Measurements from ENCODE around the gene SH2D6. TPM values are rescaled to one million over a fixed set of nuclear protein-coding genes. Genes with fewer than 3 reads are reported as not detected.

The SH2D6 gene
- total and polyA plus RNA-seq, 2 experiments from 2014 or later: 0.31 TPM; not detected in 1

DNA sequence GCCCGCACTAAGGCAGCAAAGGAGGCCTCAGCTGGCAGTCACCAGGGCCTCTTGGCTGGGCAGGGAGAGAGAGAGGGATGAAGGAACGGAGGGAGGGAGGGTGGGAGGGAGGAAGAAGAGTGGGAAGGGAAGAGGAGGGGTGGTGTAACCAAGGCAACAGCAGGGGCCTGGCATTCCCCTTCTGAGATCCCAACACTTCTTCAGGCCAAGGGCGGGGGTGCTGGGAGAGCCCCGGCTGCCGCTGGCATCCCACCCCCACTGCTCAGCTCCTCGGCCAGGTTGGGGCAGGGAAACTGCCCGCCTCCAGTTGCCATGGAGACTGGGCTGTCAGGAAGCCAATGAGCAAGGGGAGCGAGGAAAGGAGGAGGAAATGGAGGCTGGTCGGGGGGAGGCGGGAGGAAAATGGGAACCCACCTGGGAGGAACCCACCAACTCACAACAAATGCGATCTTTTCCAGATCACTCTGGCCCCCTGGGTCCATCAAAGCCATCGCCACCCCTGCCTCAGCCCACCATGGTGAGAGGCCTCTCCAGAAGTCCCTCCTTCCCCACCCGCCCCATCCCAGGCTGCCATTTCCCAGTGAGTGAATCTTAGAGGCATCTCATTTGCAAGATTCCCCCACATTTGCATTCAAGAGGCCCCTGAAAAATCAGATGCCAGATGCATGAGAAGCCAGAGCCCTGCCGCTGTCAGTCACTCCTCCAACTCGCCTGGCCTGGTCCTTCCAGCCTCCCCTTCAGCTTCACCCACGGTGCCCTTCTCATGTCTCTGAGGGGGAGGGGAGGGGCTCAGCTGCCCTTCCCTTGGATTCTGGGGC lies 12.4 kb downstream of the SH2D6 start:
- no peak overlapping the region for H3K4me3 ChIP-seq

GRCh38 chr2:85431570-85432205 lies 13.2 kb downstream of the SH2D6 start:
- no peaks in the 10 kb centered on the region for H3K36me3 ChIP-seq (ENCODE audit: low read depth)

More for the DNA sequence above, 12.4 kb downstream of the SH2D6 start:
- TF ChIP-seq EZH2 (IDR thresholded peaks at IDR 0.05; ENCODE audit: insufficient read depth, poor library complexity, severe bottlenecking) (no peak), EZH2phosphoT487 (IDR thresholded peaks at IDR 0.05; ENCODE audit: insufficient read depth, low read depth) (no peak)
- Histone ChIP-seq H3K36me3 (ENCODE audit: low read depth) (no peaks in the 10 kb centered on the region), H2AFZ (no peak overlapping the region), H3K27ac (no peak overlapping the region), H3K27me3 (replicated peaks; ENCODE audit: insufficient read depth) (no peaks in the 10 kb centered on the region), H3K9ac (no peak overlapping the region), H3K9me3 (ENCODE audit: low read depth) (no peaks in the 10 kb centered on the region), H3K9me2 (ENCODE audit: insufficient read depth) (no peaks in the 10 kb centered on the region), H3F3A (ENCODE audit: insufficient read depth) (no peaks in the 10 kb centered on the region), H4K20me1 (ENCODE audit: insufficient read depth) (no peaks in the 10 kb centered on the region), H3K79me2 (ENCODE audit: insufficient read depth) (no peaks in the 10 kb centered on the region), H3K4me1 (ENCODE audit: insufficient read depth) (no peaks in the 10 kb centered on the region), H3K4me2 (ENCODE audit: unreplicated experiment) (no peak overlapping the region)
- in situ Hi-C loops (cut with MboI): no loop called here
- 89% methylated on average over 10 to 16 of the region's 16 CpGs for WGBS, 2 experiments (ENCODE audit: low coverage in 1 of 2, low lambda C conversion rate in 2 of 2, missing lambda C conversion rate in 2 of 2)
- DNase-seq: no peak

GRCh38 chr2:85433511-85434089 lies 15.1 kb downstream of the SH2D6 start:
- Histone ChIP-seq H3F3A (ENCODE audit: insufficient read depth) (peaks cover 8% of the 10 kb centered on the region; the same call in 1 of the 2 replicates), H3K27ac (no peak overlapping the region), H3K79me2 (ENCODE audit: insufficient read depth) (no peaks in the 10 kb centered on the region), H3K4me2 (ENCODE audit: unreplicated experiment) (no peak overlapping the region), H3K4me1 (ENCODE audit: insufficient read depth) (peaks cover 9% of the 10 kb centered on the region), H3K9me2 (ENCODE audit: insufficient read depth) (no peaks in the 10 kb centered on the region), H4K20me1 (ENCODE audit: insufficient read depth) (no peaks in the 10 kb centered on the region), H3K9ac (no peak overlapping the region), H3K27me3 (replicated peaks; ENCODE audit: insufficient read depth) (no peaks in the 10 kb centered on the region), H3K9me3 (ENCODE audit: low read depth) (no peaks in the 10 kb centered on the region), H2AFZ (no peak overlapping the region), H3K4me3 (no peak overlapping the region), H3K36me3 (ENCODE audit: low read depth) (no peaks in the 10 kb centered on the region)
- peak; percentile 95 for DNase-seq
- in situ Hi-C loops (cut with MboI): no loop called here
- no peak for TF ChIP-seq EZH2phosphoT487 (IDR thresholded peaks at IDR 0.05; ENCODE audit: insufficient read depth, low read depth)
- TF ChIP-seq EZH2 (IDR thresholded peaks at IDR 0.05; ENCODE audit: insufficient read depth, poor library complexity, severe bottlenecking): no peak
- 23 to 33% methylated on average over 5 to 6 of the region's 6 CpGs for WGBS, 2 experiments (ENCODE audit: low coverage in 1 of 2, low lambda C conversion rate in 2 of 2, missing lambda C conversion rate in 2 of 2)

More at GRCh38 chr2:85431570-85432205, 13.2 kb downstream of the SH2D6 start:
- Histone ChIP-seq H3K9me2 (ENCODE audit: insufficient read depth) (no peaks in the 10 kb centered on the region), H3K4me2 (ENCODE audit: unreplicated experiment) (no peak overlapping the region), H3F3A (ENCODE audit: insufficient read depth) (no peaks in the 10 kb centered on the region; the same call in 1 of the 2 replicates), H4K20me1 (ENCODE audit: insufficient read depth) (no peaks in the 10 kb centered on the region), H3K79me2 (ENCODE audit: insufficient read depth) (no peaks in the 10 kb centered on the region), H2AFZ (no peak overlapping the region), H3K27ac (no peak overlapping the region), H3K4me3 (no peak overlapping the region), H3K27me3 (replicated peaks; ENCODE audit: insufficient read depth) (no peaks in the 10 kb centered on the region), H3K4me1 (ENCODE audit: insufficient read depth) (no peaks in the 10 kb centered on the region), H3K9me3 (ENCODE audit: low read depth) (no peaks in the 10 kb centered on the region), H3K9ac (no peak overlapping the region)
- in situ Hi-C loops (cut with MboI): no loop called here
- DNase-seq: no peak
- TF ChIP-seq EZH2 (IDR thresholded peaks at IDR 0.05; ENCODE audit: insufficient read depth, poor library complexity, severe bottlenecking): no peak
- TF ChIP-seq EZH2phosphoT487 (IDR thresholded peaks at IDR 0.05; ENCODE audit: insufficient read depth, low read depth): no peak
- 83 to 84% methylated on average over 10 of the region's 10 CpGs for WGBS, 2 experiments (ENCODE audit: low coverage in 1 of 2, low lambda C conversion rate in 2 of 2, missing lambda C conversion rate in 2 of 2)

GRCh38 chr2:85434696-85435095 lies 16.2 kb downstream of the SH2D6 start:
- H3K9ac ChIP-seq: no peak overlapping the region
- H3K4me2 ChIP-seq (ENCODE audit: unreplicated experiment): no peak overlapping the region
- no peaks in the 10 kb centered on the region for H3K79me2 ChIP-seq (ENCODE audit: insufficient read depth)
- H2AFZ ChIP-seq: no peak overlapping the region
- DNase-seq: no peak
- H3K36me3 ChIP-seq (ENCODE audit: low read depth): no peaks in the 10 kb centered on the region
- no peak overlapping the region for H3K27ac ChIP-seq
- 81 to 86% methylated on average over 4 to 8 of the region's 8 CpGs for WGBS, 2 experiments (ENCODE audit: low coverage in 1 of 2, low lambda C conversion rate in 2 of 2, missing lambda C conversion rate in 2 of 2)
- H3K27me3 ChIP-seq (replicated peaks; ENCODE audit: insufficient read depth): no peaks in the 10 kb centered on the region
- H3K4me3 ChIP-seq: no peak overlapping the region
- H4K20me1 ChIP-seq (ENCODE audit: insufficient read depth): no peaks in the 10 kb centered on the region
- peaks cover 14% of the 10 kb centered on the region; the same call in 1 of the 2 replicates for H3F3A ChIP-seq (ENCODE audit: insufficient read depth)
- in situ Hi-C loops (cut with MboI): no loop called here
- TF ChIP-seq EZH2phosphoT487 (IDR thresholded peaks at IDR 0.05; ENCODE audit: insufficient read depth, low read depth): no peak
- TF ChIP-seq EZH2 (IDR thresholded peaks at IDR 0.05; ENCODE audit: insufficient read depth, poor library complexity, severe bottlenecking): no peak
- H3K4me1 ChIP-seq (ENCODE audit: insufficient read depth): peaks cover 12% of the 10 kb centered on the region
- H3K9me2 ChIP-seq (ENCODE audit: insufficient read depth): no peaks in the 10 kb centered on the region
- no peaks in the 10 kb centered on the region for H3K9me3 ChIP-seq (ENCODE audit: low read depth)

Data from GM23248 (cell line).